ENCODE results near the gene SHC4. TPM values are rescaled to one million over a fixed set of nuclear protein-coding genes. Genes with fewer than 3 reads are reported as not detected.
A peak's percentile ranks its signal among the peaks of the same experiment; 100 is the strongest.
"Not testable (repeated sequence)": the region's sequence is repeated elsewhere in the genome, so short reads cannot be mapped to it uniquely, and the experiment has no call there.

The SHC4 gene
- total RNA-seq, 1 donor from 2014 or later: 74.2 TPM

DNA sequence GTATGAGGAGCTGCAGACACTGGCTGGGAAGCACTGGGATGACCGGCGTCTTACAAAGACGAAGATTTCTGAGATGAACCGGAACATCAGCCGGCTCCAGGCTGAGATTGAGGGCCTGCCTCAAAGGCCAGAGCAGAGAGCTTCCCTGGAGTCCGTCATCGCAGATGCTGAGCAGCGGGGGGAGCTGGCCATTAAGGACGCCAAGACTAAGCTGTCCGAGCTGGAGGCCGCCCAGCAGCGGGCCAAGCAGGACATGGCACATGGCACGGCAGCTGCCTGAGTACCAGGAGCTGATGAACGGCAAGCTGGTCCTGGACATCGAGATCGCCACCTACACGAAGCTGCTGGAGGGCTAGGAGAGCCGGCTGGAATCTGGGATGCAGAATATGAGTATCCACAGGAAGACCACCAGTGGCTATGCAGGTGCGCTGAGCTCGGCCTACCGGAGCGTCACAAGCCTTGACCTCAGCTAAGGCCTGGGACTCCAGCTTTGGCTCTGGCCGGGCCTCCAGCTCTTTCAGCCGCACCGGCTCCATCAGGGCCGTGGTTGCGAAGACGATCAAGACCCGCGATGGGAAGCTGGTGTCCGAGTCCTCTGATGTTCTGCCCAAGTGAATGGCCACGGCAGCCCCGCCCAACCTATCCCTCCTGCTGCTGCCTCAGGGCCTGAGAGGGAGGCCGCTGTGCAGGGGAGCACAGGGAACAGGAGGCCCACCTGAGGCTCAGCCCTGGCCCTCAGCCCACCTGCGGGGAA, 9.2 kb upstream of the SHC4 start:
- intact Hi-C loops (cut with DNase I): no loop called here
- DNase-seq (ENCODE audit: low spot score) (no peak), ATAC-seq (no peak)

DNA sequence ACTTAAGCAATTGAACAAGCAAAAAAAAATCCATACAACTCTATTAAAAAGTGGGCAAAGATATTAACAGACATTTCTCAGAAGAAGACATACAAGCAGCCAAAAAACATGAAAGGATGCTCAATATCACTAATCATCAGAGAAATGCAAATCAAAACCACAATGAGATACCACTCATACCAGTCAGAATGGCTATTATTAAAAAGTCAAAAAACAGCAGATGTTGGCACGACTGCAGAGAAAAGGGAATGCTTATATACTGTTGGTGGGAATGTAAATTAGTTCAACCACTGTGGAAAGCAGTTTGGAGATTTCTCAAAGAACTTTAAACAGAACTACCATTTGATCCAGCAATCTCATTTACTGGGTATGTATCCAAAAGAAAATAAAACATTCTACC, 7.2 kb upstream of the SHC4 start:
- not testable (repeated sequence) for ATAC-seq

DNA sequence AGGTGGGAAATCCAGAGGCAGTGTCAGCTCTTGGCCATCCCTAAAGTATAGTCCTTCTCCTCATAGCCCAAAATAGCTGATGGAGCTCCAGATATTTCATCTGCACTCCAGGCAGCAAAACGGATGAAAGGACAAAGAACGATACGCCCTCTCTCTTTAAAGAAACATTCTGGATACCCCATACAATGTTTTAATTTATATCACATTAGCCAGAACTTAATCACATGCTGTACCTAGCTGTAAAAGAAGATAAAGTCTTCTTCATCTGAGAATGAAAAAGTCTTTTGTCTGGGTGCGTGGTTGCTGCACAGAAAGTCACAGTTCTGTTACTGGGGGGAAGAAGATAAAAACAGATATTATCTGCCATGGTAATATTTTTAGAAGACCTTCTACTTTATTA, 4.3 kb upstream of the SHC4 start:
- DNase-seq (ENCODE audit: low spot score): no peak
- no peak for ATAC-seq
- intact Hi-C loops (cut with DNase I): no loop called here

More for the DNA sequence above, 7.2 kb upstream of the SHC4 start:
- intact Hi-C loops (cut with DNase I); DNase-seq (ENCODE audit: low spot score): not testable (repeated sequence)

GRCh38 chr15:48967336-48967735, 3.6 kb upstream of the SHC4 start:
- ATAC-seq: no peak

DNA sequence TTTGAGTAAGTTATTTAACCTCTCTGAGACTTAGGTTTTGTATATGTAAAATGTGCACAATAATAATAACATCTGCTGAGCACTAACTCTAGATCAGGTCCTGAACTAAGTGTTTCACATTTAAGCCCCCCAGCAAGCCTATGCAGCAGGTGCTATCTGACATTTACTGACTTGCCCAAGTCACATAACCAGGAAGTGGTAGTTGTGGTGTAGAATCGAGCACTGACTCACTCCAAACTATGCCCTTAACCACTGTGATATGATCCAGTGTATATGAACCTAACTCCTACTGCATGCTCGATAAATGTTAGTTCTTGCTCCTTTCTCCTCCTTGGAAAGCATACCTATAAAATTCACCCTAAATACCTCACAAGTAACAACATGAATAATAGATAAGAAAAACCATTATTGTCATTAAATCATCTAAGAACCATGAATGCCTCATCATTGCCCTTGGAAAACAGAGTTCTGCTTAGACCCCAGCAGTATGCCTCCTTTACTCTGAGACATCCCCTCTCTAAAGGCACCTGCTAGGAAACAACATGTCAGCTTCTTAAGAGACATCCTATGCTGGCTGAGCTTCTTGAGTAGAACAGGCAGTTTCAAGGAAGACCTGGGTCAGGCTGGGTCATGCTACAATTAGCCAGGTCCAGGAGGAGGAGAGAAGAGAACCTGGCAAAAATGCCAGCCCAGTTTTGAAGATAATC, 3.0 kb upstream of the SHC4 start:
- DNase-seq (ENCODE audit: low spot score) (no peak), ATAC-seq (no peak)
- intact Hi-C loops (cut with DNase I): no loop called here

More at GRCh38 chr15:48967336-48967735, 3.6 kb upstream of the SHC4 start:
- intact Hi-C loops (cut with DNase I): no loop called here
- DNase-seq (ENCODE audit: low spot score): no peak

- DNase-seq (ENCODE audit: low spot score): no peak
- intact Hi-C loops (cut with DNase I): no loop called here
- no peak for ATAC-seq
These were observed 2.3 kb upstream of the SHC4 start for GRCh38 chr15:48965972-48966371.

- ATAC-seq (no peak), DNase-seq (ENCODE audit: low spot score) (no peak)
- intact Hi-C loops (cut with DNase I): loop anchor here (5.0 kb wide), 1 partner anchor 103 kb away; no protein-coding TSS in a partner anchor
These were observed 1.2 kb upstream of the SHC4 start for GRCh38 chr15:48964898-48965297.

- intact Hi-C loops (cut with DNase I): loop anchor here (5.0 kb wide), 1 partner anchor 101 kb away; no protein-coding TSS in a partner anchor
- DNase-seq (ENCODE audit: low spot score): peak; percentile 63
- ATAC-seq: peak; percentile 74
These were observed 826 bp downstream of the SHC4 start for GRCh38 chr15:48962662-48963523.

- ATAC-seq: no peak
- intact Hi-C loops (cut with DNase I): no loop called here
- DNase-seq (ENCODE audit: low spot score): no peak
These were observed 7.8 kb downstream of the SHC4 start for GRCh38 chr15:48955967-48956366.

DNA sequence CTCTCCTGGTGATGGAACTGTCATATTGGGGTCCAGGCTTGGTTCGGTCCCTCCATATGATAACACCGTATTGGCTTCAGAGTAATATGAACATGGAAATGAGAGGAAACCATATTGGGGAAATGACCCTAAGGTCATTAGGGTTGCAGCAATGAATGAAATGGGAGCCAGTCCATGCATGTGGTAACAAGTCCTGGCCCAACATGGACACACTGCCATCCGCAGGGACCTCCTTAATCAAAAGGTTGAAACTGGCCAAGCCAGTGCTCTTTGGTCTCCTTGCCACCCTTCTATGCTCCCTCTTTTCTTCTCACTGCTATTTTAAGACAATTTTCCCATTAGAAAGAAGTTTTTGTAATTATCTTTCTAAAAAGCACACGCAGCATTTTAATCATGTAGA, 8.3 kb downstream of the SHC4 start:
- intact Hi-C loops (cut with DNase I): no loop called here
- ATAC-seq (no peak), DNase-seq (ENCODE audit: low spot score) (no peak)

- intact Hi-C loops (cut with DNase I): no loop called here
- DNase-seq (ENCODE audit: low spot score): no peak
- no peak for ATAC-seq
These were observed 9.2 kb downstream of the SHC4 start for GRCh38 chr15:48954538-48954937.

GRCh38 chr15:48946840-48947187, 16.9 kb downstream of the SHC4 start:
- ATAC-seq (no peak), DNase-seq (ENCODE audit: low spot score) (no peak)
- intact Hi-C loops (cut with DNase I): no loop called here

- intact Hi-C loops (cut with DNase I): no loop called here
- ATAC-seq: no peak
- no peak for DNase-seq (ENCODE audit: low spot score)
These were observed 17.5 kb downstream of the SHC4 start for GRCh38 chr15:48946074-48946839.

- ATAC-seq: no peak
- no peak for DNase-seq (ENCODE audit: low spot score)
- intact Hi-C loops (cut with DNase I): no loop called here
These were observed 18.3 kb downstream of the SHC4 start for GRCh38 chr15:48945386-48945785.

DNA sequence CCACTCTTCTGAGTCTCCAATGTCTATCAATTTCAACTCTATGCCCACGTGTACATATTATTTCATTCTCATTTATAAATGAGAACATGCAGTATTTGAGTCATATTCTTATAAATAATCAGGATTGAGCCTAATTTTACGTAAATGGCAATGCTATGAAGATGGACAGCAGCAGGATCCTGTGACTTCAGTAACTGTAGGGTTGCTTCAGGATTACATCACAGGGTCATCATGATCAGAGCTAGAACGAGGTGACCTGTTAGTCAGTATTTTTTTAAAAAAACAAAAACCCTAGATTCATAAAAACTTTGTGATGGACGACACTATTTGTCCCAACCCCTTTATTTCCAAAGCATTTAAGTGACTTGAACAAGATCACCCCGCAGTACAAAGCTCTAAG, 21.8 kb downstream of the SHC4 start:
- DNase-seq (ENCODE audit: low spot score): no peak
- intact Hi-C loops (cut with DNase I): no loop called here
- no peak for ATAC-seq

DNA sequence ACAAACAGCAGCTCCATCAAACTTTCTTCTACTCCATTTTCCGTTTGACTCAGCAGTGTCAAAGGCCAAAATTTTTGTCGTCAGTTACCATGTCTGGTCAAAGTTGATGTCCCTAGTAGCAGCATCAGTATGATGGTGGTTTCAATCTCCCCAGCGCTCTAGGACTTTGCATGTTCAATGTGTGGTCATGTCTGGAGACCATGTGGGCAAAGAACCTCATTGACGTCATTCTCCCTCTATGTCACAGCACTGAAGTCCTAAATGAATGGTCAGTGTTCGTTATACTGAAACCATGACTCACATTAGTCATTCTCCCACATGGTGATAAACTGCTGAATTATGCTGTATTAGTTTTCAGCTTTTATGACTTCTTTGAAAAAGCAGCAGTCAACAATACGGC, 23.2 kb downstream of the SHC4 start:
- ATAC-seq (no peak), DNase-seq (ENCODE audit: low spot score) (no peak)
- intact Hi-C loops (cut with DNase I): no loop called here

- ATAC-seq (no peak), DNase-seq (ENCODE audit: low spot score) (no peak)
- intact Hi-C loops (cut with DNase I): no loop called here
These were observed 24.1 kb downstream of the SHC4 start for GRCh38 chr15:48939648-48940047.

- ATAC-seq: no peak
- intact Hi-C loops (cut with DNase I): no loop called here
- DNase-seq (ENCODE audit: low spot score): no peak
These were observed 25.8 kb downstream of the SHC4 start for GRCh38 chr15:48937886-48938285.

- ATAC-seq: no peak
- intact Hi-C loops (cut with DNase I): no loop called here
These were observed 27.1 kb downstream of the SHC4 start for GRCh38 chr15:48936666-48937065.

More at GRCh38 chr15:48936666-48937065, 27.1 kb downstream of the SHC4 start:
- DNase-seq (ENCODE audit: low spot score): no peak
